Stomach (tissue), 9 donors: ENCODE data around the gene CCDC71. TPM values are rescaled to one million over a fixed set of nuclear protein-coding genes. Genes with fewer than 3 reads are reported as not detected.

Experiments used
- DNase-seq, 2 donors: peaks; one replicate each; pipeline versions ENCODE4 v3.0.0 to v3.0.0-alpha.2; 2013 to 2019
- H3K27ac ChIP-seq, 5 donors: fragments of 200-600 bp in 4 of 5; sonication (generic) in 4 of 5; one replicate each; pipeline ENCODE4 v1.5.1; 2013 to 2019; ENCODE audit warnings: mild to moderate bottlenecking in 1 of 5, moderate library complexity in 1 of 5
- H3K27me3 ChIP-seq, 3 donors: fragments of 200-600 bp; sonication (generic); one replicate each; pipeline ENCODE4 v1.5.1; 2017 to 2019; ENCODE audit warnings: mixed run types in 1 of 3
- H3K36me3 ChIP-seq, 4 donors: fragments of 200-600 bp; sonication (generic); 1 replicate in 3 of 4; 2 replicates in 1 of 4; pipeline ENCODE4 v1.5.1; 2016 to 2019
- H3K4me1 ChIP-seq, 4 donors: fragments of 200-600 bp; sonication (generic); one replicate each; pipeline ENCODE4 v1.5.1; 2016 to 2019
- H3K4me3 ChIP-seq, 4 donors: fragments of 200-600 bp; sonication (generic) in 3 of 4; one replicate each; pipeline ENCODE4 v1.5.1; 2016 to 2019; ENCODE audit warnings: mild to moderate bottlenecking in 1 of 4
- H3K9me3 ChIP-seq, 4 donors: fragments of 200-600 bp; sonication (generic); one replicate each; pipeline ENCODE4 v1.5.1; 2016 to 2019
- EP300 ChIP-seq: sonication (generic); formaldehyde crosslinking; IDR thresholded peaks from one replicate; pipeline ENCODE4 v1.6.1; 2017; ENCODE audit warnings: antibody characterized with exemption
- POLR2A ChIP-seq, 4 donors: fragments of 450-650 bp; IDR thresholded peaks; one replicate each; pipeline ENCODE4 v1.6.1; 2016; ENCODE audit warnings: antibody characterized with exemption in 4 of 4, control low read depth in 2 of 4, mild to moderate bottlenecking in 1 of 4, moderate library complexity in 1 of 4
- POLR2AphosphoS5 ChIP-seq, 3 donors: sonication (generic); formaldehyde crosslinking; IDR thresholded peaks; one replicate each; pipeline ENCODE4 v1.6.1; 2016; ENCODE audit warnings: antibody characterized with exemption in 3 of 3
- WGBS, 5 donors: extraction: QIAGEN DNeasy Blood & Tissue Kit in 3 of 5; methylation state at CpG; one replicate each; pipeline versions ENCODE4 v1.1.5 to v1.1.7; 2013 to 2018; 5-methylcytosine and 5-hydroxymethylcytosine counted together
- intact Hi-C: fragments of 100-400 bp; cut with DNase I; formaldehyde crosslinking; loops from one replicate; pipeline ENCODE4 v1.15.1; 2023; ENCODE audit warnings: low total_unique reads
- polyA plus RNA-seq, 3 donors: library from polyadenylated mRNA; stranded (reverse); fragments of 200-250 nt; gene quantifications; one replicate each; pipeline ENCODE4 v1.2.3, GENCODE V29; 2013
- total RNA-seq, 5 donors: library from RNA; depleted of rRNA; stranded (reverse); fragments of >200 nt; gene quantifications; one replicate each; pipeline versions ENCODE4 v1.1.0 to v1.2.3, GENCODE V29; 2014 to 2016
- TF ChIP-seq, protein P1 (sequence below), 7 experiments: fragments of 450-650 bp in 4 of 7; fragments of 200-600 bp in 3 of 7; sonication (generic) in 3 of 7; IDR thresholded peaks; one replicate each; pipeline ENCODE4 v1.5.1; 2016 to 2019; ENCODE audit warnings: antibody characterized with exemption in 7 of 7, control low read depth in 2 of 7, mild to moderate bottlenecking in 1 of 7
- donor health status: healthy with polysubstance abuse.
- donor health status: Bipolar disorder and iron deficiency.
- donor health status: healthy.

The CCDC71 gene
- total and polyA plus RNA-seq, 8 donors: 2.3 to 22.6 (median 12.7) TPM

DNA sequence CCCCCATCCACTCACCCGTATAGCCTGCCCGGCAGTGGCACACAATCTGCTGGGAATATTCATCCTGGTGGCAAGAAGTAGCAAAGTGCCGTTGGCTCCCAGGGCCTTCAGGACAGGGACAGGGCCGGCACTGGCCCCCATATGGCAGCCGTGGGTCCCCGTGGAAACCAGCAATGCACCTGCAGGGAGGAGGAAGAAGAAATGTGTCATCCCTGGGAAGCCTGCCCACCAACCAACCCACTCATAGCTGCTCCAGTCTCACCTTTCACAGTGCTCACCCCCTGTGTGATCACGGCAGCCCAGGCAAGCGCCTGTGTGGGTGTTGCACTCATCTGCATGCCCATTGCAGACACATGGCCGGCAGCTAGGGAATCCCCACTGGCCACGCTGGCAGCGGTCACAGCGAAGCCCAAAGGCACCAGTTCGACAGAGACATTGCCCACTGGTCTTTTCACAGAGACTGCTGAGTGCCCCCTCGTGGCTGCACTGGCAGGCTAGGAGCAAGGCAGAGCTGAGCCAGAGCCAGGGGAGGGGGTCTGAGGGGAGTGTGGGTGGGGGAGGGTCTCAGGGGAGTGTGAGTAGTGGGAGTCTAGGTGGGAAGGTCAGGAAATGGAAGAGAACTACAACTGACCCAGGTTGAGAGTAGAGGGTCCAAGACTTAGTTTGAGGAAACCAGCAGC, 41.0 kb downstream of the CCDC71 start:
- Histone ChIP-seq H3K4me3 (no peak overlapping the region), H3K4me1 (peaks cover 5 to 21% (median 15%) of the 10 kb centered on the region in 4 donors), H3K36me3 (peaks cover 73 to 92% (median 88%) of the 10 kb centered on the region in 4 donors), H3K27ac (no peak overlapping the region), H3K9me3 (no peaks in the 10 kb centered on the region), H3K27me3 (no peaks in the 10 kb centered on the region)
- WGBS, 5 donors: 74 to 84% (median 84%) methylated on average over 13 to 14 of the region's 14 CpGs
- TF ChIP-seq POLR2AphosphoS5 (IDR thresholded peaks at IDR 0.05): no peak
- TF ChIP-seq, protein P1, sequence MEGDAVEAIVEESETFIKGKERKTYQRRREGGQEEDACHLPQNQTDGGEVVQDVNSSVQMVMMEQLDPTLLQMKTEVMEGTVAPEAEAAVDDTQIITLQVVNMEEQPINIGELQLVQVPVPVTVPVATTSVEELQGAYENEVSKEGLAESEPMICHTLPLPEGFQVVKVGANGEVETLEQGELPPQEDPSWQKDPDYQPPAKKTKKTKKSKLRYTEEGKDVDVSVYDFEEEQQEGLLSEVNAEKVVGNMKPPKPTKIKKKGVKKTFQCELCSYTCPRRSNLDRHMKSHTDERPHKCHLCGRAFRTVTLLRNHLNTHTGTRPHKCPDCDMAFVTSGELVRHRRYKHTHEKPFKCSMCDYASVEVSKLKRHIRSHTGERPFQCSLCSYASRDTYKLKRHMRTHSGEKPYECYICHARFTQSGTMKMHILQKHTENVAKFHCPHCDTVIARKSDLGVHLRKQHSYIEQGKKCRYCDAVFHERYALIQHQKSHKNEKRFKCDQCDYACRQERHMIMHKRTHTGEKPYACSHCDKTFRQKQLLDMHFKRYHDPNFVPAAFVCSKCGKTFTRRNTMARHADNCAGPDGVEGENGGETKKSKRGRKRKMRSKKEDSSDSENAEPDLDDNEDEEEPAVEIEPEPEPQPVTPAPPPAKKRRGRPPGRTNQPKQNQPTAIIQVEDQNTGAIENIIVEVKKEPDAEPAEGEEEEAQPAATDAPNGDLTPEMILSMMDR (IDR thresholded peaks at IDR 0.05): no peak
- TF ChIP-seq POLR2A (IDR thresholded peaks at IDR 0.05): no peak
- TF ChIP-seq EP300: no peak
- intact Hi-C loops: no loop called here
- no peak for DNase-seq

DNA sequence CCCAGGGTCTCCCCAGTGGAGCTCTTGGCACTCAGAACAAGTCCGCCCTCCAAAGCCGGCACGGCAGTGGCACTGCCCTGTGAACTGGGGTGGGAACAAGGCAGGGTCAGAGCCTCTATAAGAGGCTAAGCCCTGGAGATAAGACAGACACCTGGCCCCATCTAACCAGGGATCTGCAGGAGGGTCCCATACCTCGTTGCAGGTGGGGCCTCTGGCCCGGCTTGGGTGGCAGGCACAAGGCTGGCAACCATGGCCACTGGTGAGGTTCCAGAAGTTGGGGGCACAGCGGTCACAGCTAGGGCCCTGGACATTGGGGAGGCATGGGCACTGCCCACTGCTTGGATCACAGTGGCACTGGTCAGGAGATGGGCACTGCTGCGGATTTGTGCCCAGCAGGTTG, 41.9 kb downstream of the CCDC71 start:
- 85 to 90% (median 88%) methylated on average over 1 to 7 of the region's 7 CpGs for WGBS, 5 donors
- TF ChIP-seq, protein P1 (IDR thresholded peaks at IDR 0.05): no peak
- no peak for TF ChIP-seq POLR2AphosphoS5 (IDR thresholded peaks at IDR 0.05)
- TF ChIP-seq POLR2A (IDR thresholded peaks at IDR 0.05): no peak
- no peak for TF ChIP-seq EP300
- intact Hi-C loops: no loop called here
- Histone ChIP-seq H3K4me1 (peaks cover 10 to 21% (median 19%) of the 10 kb centered on the region in 4 donors), H3K9me3 (no peaks in the 10 kb centered on the region), H3K36me3 (peaks cover 63 to 83% (median 78%) of the 10 kb centered on the region in 4 donors), H3K27ac (no peak overlapping the region), H3K27me3 (no peaks in the 10 kb centered on the region), H3K4me3 (no peak overlapping the region)
- DNase-seq: no peak

DNA sequence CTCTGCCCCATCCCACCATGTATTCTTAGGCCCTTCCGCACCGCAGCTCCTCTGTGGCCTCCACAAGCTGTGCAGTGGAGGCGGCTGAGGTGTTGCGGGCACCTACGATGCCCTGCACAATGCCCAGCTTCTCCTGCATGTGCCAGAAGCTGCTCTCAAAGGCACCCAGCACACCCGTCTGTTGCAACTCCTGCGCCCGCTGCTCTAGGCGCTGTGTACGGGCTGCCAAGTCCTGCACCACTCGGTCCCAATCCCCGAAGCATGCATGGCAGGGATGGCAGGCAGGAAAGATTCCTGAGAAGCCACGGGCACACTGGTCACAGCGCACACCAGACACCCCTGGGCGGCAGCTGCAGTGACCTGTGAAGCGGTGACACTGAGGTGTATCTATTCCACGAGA, 42.4 kb downstream of the CCDC71 start:
- WGBS, 5 donors: 91 to 97% (median 95%) methylated on average over 9 to 17 of the region's 17 CpGs
- no peak for TF ChIP-seq EP300
- TF ChIP-seq POLR2A (IDR thresholded peaks at IDR 0.05): no peak
- TF ChIP-seq, protein P1 (IDR thresholded peaks at IDR 0.05): no peak
- no peak for TF ChIP-seq POLR2AphosphoS5 (IDR thresholded peaks at IDR 0.05)
- no peak overlapping the region for H3K4me3 ChIP-seq
- peaks cover 15 to 25% (median 23%) of the 10 kb centered on the region in 4 donors for H3K4me1 ChIP-seq
- H3K27me3 ChIP-seq: no peaks in the 10 kb centered on the region
- DNase-seq: no peak
- H3K27ac ChIP-seq: no peak overlapping the region
- no peaks in the 10 kb centered on the region for H3K9me3 ChIP-seq
- intact Hi-C loops: no loop called here
- H3K36me3 ChIP-seq: peaks cover 62 to 82% (median 78%) of the 10 kb centered on the region in 4 donors

DNA sequence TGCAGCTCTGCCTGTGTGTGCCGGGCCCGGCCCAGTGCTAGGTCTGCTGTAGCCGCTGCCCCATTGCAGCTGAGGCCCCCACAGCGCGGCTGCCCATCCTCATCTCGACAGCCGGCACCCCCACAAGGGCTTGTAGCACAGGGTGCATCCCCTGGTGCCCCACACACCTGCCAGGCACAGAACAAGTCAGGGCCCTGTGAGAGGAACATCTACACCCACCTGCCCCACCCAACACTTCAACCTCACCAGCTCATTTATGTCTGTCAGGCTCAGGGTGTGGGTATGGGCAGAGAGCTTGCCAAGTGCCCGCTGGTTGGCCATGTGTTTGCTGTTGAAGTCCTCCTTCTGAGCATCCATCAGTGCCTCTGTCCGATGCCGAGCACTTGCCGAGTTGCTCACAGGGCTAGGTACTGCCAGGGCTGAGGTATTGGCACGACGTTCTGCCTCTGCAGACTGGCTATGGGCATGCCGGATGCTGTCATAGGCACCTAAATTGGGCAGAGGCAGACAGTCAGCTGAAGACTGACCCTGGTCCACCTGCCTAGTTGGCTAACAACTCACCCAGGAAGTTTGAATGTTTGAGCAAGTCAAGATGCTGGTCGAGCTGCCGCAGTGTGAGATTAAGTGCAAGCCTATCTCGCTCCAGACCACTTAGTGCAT, 43.1 kb downstream of the CCDC71 start:
- Histone ChIP-seq H3K27me3 (no peaks in the 10 kb centered on the region), H3K4me1 (peaks cover 18 to 31% (median 25%) of the 10 kb centered on the region in 4 donors), H3K36me3 (peaks cover 64 to 82% (median 78%) of the 10 kb centered on the region in 4 donors), H3K27ac (no peak overlapping the region), H3K9me3 (no peaks in the 10 kb centered on the region), H3K4me3 (no peak overlapping the region)
- intact Hi-C loops: no loop called here
- no peak for DNase-seq
- no peak for TF ChIP-seq POLR2AphosphoS5 (IDR thresholded peaks at IDR 0.05)
- WGBS, 5 donors: 87 to 94% (median 92%) methylated on average over 10 to 17 of the region's 17 CpGs
